Parathyroid adenoma (tissue), 2 donors: ENCODE data around the gene PLPPR1.

Experiments used
- H2AFZ ChIP-seq: fragments of 300-600 bp; sonication (generic); one replicate; pipeline ENCODE4 v1.7.0; 2017; ENCODE audit warnings: antibody characterized with exemption, mild to moderate bottlenecking
- H3K27ac ChIP-seq: fragments of 300-600 bp; sonication (generic); one replicate; pipeline ENCODE4 v1.7.0; 2017
- H3K27me3 ChIP-seq: fragments of 300-600 bp; sonication (generic); one replicate; pipeline ENCODE4 v1.7.0; 2017; ENCODE audit warnings: low read length; ENCODE audit not compliant: control insufficient read depth, insufficient read depth
- H3K36me3 ChIP-seq: fragments of 300-600 bp; sonication (generic); one replicate; pipeline ENCODE4 v1.7.0; 2017; ENCODE audit warnings: low read length; ENCODE audit not compliant: control insufficient read depth, insufficient read depth
- H3K4me1 ChIP-seq: fragments of 300-600 bp; sonication (generic); one replicate; pipeline ENCODE4 v1.7.0; 2017; ENCODE audit warnings: control low read depth
- H3K4me2 ChIP-seq: fragments of 300-600 bp; sonication (generic); one replicate; pipeline ENCODE4 v1.7.0; 2017; ENCODE audit warnings: low read length
- H3K4me3 ChIP-seq: fragments of 300-600 bp; sonication (generic); one replicate; pipeline ENCODE4 v1.7.0; 2017; ENCODE audit warnings: low read depth, low read length
- H3K79me2 ChIP-seq: fragments of 300-600 bp; sonication (generic); one replicate; pipeline ENCODE4 v1.7.0; 2017; ENCODE audit warnings: control low read depth
- H3K9ac ChIP-seq: fragments of 300-600 bp; sonication (generic); one replicate; pipeline ENCODE4 v1.7.0; 2017; ENCODE audit warnings: mild to moderate bottlenecking
- H3K9me3 ChIP-seq: fragments of 300-600 bp; sonication (generic); one replicate; pipeline ENCODE4 v1.7.0; 2017; ENCODE audit warnings: low read length; ENCODE audit not compliant: control insufficient read depth
- TF ChIP-seq, protein P1 (sequence below): fragments of 300-600 bp; sonication (generic); IDR thresholded peaks from one replicate; pipeline ENCODE4 v1.7.0; 2017; ENCODE audit warnings: antibody characterized with exemption, mild to moderate bottlenecking
- donor health status: primary hyperparathyroidism.

The PLPPR1 gene

DNA sequence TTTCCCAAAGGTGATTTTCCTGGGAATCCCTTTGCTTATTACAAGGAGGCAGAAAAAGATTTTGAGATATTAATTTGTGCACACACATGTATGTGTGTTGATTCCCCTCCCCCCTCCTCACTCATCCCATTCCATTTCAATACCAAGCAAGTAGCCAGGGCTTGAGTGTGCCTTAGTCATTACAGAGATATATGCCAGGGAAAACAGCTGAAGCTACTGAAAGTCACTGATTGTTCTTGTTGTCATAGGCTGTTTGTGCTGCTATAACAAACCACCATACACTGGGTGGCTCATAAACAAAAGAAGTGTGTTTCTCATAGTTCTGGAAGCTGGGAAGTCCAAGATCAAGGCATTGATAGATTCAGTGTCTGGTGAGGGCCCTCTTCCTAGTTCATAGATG is 197.6 kb downstream of the PLPPR1 start:
- no peaks in the 10 kb centered on the region for H3K36me3 ChIP-seq
- no peaks in the 10 kb centered on the region for H3K4me1 ChIP-seq
- no peak overlapping the region for H3K9ac ChIP-seq
- H3K9me3 ChIP-seq, result no peaks in the 10 kb centered on the region
- H3K79me2 ChIP-seq, result no peaks in the 10 kb centered on the region
- TF ChIP-seq, protein P1, sequence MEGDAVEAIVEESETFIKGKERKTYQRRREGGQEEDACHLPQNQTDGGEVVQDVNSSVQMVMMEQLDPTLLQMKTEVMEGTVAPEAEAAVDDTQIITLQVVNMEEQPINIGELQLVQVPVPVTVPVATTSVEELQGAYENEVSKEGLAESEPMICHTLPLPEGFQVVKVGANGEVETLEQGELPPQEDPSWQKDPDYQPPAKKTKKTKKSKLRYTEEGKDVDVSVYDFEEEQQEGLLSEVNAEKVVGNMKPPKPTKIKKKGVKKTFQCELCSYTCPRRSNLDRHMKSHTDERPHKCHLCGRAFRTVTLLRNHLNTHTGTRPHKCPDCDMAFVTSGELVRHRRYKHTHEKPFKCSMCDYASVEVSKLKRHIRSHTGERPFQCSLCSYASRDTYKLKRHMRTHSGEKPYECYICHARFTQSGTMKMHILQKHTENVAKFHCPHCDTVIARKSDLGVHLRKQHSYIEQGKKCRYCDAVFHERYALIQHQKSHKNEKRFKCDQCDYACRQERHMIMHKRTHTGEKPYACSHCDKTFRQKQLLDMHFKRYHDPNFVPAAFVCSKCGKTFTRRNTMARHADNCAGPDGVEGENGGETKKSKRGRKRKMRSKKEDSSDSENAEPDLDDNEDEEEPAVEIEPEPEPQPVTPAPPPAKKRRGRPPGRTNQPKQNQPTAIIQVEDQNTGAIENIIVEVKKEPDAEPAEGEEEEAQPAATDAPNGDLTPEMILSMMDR, result no peak
- H3K27me3 ChIP-seq, result no peaks in the 10 kb centered on the region
- H2AFZ ChIP-seq, result no peak overlapping the region
- no peak overlapping the region for H3K4me3 ChIP-seq
- H3K27ac ChIP-seq, result no peak overlapping the region
- no peak overlapping the region for H3K4me2 ChIP-seq

- H3K79me2 ChIP-seq, result no peaks in the 10 kb centered on the region
- no peak overlapping the region for H3K4me3 ChIP-seq
- no peak overlapping the region for H3K4me2 ChIP-seq
- TF ChIP-seq, protein P1, result no peak
- H3K27me3 ChIP-seq, result no peaks in the 10 kb centered on the region
- H3K9ac ChIP-seq, result no peak overlapping the region
- H3K36me3 ChIP-seq, result no peaks in the 10 kb centered on the region
- H3K9me3 ChIP-seq, result no peaks in the 10 kb centered on the region
- H3K27ac ChIP-seq, result no peak overlapping the region
- no peaks in the 10 kb centered on the region for H3K4me1 ChIP-seq
- no peak overlapping the region for H2AFZ ChIP-seq
Measured at GRCh38 chr9:101226803-101227202, 198.3 kb downstream of the PLPPR1 start.

DNA sequence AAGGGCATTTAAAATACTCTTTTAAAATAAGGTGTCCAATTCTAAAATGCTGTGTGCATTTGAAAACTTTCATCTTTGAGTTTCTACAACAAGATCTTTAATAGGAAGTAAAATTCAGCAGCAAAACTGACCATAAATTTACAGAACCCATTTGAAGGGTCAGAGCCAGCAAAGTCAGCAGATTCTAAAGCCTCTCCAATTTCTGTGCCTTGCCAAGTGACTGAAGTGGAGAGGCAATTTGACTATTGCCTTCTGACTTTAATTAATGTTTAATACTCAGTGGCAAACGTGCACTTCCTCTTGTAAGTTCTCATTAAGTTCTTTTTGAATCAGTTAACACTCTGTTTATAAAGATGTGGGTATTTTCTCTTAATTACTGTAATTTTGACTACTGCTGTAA is 201.1 kb downstream of the PLPPR1 start:
- H3K27me3 ChIP-seq, result no peaks in the 10 kb centered on the region
- H3K4me1 ChIP-seq, result no peaks in the 10 kb centered on the region
- H3K27ac ChIP-seq, result no peak overlapping the region

DNA sequence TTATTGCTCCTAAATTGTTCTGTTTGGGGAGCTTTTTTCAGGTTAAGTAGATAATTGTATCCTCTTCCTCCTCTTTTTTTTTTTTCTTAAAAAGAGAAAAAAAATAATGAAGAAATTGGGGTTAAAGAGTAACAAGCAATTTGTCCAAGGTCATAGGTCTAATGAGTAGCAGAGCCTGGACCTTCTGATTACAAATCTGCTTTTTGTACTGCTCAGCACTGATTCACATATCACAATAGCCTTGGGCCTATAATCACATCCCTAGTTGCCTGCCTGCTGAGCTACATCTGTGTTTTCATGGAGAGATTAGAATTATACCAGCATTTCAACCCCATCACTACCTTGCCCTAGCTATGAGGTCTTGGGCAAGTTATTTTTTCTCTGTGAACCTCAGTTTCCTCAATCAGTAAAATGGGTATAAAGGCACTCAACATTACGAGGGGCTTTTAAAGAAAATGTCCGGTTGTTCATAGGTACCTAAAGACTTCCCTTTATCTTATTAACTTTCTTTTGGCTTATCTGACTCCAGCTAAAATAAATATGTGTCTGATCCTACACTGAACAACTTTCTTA is 204.0 kb downstream of the PLPPR1 start:
- Histone ChIP-seq H3K27ac (no peak overlapping the region), H3K4me2 (no peak overlapping the region), H3K9ac (no peak overlapping the region), H3K27me3 (no peaks in the 10 kb centered on the region), H3K9me3 (no peaks in the 10 kb centered on the region), H3K4me1 (no peaks in the 10 kb centered on the region), H3K36me3 (no peaks in the 10 kb centered on the region), H3K79me2 (no peaks in the 10 kb centered on the region), H2AFZ (no peak overlapping the region), H3K4me3 (no peak overlapping the region)
- TF ChIP-seq, protein P1, result no peak

More for the DNA sequence above, 201.1 kb downstream of the PLPPR1 start:
- Histone ChIP-seq H2AFZ (no peak overlapping the region), H3K4me2 (no peak overlapping the region), H3K9me3 (no peaks in the 10 kb centered on the region), H3K79me2 (no peaks in the 10 kb centered on the region), H3K9ac (no peak overlapping the region), H3K36me3 (no peaks in the 10 kb centered on the region), H3K4me3 (no peak overlapping the region)
- TF ChIP-seq, protein P1, result no peak
